Left ventricle myocardium superior (tissue), 1 donor: ENCODE results near the gene ERF. TPM values are rescaled to one million over a fixed set of nuclear protein-coding genes. Genes with fewer than 3 reads are reported as not detected.

Source experiments
- ATAC-seq: fragments of 200-7000 bp; cut with Tn5 transposase; one replicate; pipeline ENCODE4 v1.9.1; 2020; ENCODE audit warnings: mild to moderate bottlenecking, moderate library complexity
- DNase-seq: peaks from one replicate; pipeline ENCODE4 v3.0.0-alpha.2; 2020
- intact Hi-C: fragments of 100-400 bp; cut with micrococcal nuclease; formaldehyde crosslinking; loops from one replicate; pipeline ENCODE4 v1.11.0; 2022
- total RNA-seq: library from RNA; stranded (reverse); fragmentation: NEBNext Ultra II Directional; extraction: Animal tissue kit (Norgen Biotek cat#: 25700); gene quantifications from one replicate; pipeline ENCODE4 v1.2.1, GENCODE V29; 2021
- donor health status: DM: no; HTN: yes; CAD: no; lungs with severe emphysema.

Gene ERF
- total RNA-seq, 1 donor from 2014 or later: 46.0 TPM

DNA sequence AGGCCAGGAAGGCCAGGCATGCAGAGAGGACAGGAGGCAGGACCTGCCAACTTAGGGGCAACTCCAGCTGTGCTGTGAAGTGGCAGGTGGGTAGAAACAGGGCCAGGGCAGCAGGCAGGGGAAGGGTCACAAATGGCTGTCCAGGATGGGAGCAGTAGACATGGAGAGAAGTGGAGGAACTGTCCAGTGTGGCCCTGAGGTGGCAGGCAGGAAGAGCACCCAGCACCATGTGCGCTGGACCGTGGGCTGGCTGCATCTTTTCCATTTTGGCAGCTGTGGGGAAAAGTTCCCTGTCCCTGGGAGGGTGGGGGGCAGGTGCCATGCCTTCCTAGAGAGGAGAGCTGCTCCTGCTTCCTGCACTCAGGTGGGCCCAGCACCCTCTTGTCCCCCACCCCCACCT is 51.2 kb downstream of the ERF start:
- intact Hi-C loops: no loop called here
- ATAC-seq: no peak
- DNase-seq: no peak

DNA sequence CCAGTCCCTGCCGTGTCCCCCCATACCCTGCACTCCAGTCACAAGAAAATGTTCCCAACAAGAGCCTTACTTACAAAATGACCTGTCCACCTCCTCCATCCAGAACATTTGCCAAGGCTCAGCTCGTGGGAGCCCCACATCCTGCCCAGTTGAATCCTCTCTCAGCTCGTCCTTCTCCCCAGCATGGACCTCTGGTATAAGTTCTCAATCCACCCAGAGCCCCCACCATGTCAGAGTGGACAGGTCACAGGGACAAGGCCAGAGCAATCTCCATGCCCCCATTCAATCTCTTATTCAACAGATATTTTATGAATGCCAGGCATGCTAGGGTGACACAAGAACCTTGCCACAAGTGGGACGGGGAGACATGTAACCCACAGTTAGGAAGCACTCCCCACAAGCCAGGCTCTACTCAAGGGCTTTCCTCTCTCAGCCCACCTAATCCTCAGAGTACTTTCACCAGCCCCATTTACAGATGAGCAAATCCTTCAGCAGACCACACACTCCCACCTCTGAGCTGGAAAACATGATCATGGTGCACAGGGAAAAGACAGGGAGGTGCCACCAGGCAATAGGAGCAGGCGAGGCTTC is 52.5 kb downstream of the ERF start:
- ATAC-seq (no peak), DNase-seq (no peak)
- intact Hi-C loops: no loop called here

DNA sequence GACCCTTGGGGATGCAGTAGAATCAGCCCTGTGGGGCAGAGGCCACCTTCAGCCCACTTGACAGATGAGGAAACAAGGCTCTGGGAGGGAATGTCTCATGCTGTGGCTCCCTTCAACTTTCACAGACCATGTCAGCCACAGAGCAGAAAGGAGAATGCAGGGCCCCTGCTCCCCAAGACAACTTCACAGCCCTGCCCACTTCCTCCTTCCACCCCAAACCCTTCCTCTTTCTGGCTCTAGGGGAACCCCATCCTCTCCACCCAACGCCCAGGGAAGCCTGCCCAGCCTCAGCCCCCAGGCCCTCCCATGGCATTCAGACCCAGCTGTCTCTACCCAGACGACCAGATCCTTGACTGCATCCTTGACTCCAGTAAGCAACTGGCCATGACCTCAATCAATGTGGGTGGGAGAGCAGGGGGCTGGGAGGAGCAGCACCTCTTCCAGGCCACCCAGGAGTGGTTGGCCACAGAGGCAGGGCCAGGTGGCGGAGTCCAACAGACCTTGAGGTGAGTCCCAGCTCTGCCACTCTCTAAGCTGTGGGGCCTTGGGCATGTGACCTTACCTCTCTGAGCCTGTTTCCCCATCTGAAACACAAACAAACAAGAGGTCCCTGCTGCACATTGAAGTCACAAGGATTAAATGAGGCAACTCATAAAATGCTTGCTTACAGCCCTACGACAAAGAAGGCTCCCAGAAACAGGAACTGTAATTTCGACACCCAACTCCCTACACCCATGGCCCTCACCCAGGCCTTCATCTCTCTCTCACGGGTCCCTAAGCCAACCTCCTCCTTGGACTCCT is 53.2 kb downstream of the ERF start:
- peak; percentile 58 for DNase-seq
- peak; percentile 60 for ATAC-seq
- intact Hi-C loops: no loop called here

DNA sequence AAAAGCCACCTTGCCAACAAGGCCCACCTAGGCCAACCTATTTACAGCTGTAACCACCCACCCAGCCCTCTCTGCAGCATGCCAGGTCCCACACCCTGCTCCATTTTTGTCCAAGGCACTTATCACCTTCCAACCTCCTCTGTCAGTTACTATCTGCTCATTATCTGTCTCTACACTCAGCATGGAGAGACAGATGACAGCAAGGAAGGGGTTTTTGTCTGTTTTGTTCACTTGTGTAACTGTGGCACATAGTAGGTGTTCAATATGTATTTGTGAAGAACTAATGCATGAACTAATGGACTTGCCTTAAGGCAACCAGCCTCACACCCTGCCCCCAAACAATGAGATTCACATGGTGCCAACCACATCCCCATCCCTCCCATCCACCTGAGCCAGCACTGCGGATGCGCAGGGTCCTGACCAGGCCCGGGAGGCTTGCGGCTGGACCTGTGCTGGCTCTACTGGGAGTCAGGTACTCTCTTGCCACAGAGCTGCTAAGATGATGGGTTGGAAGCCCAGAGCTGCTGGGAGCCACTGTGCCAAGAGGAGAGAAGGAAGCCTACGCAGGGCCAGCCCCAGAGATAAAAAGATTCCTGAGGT is 54.7 kb downstream of the ERF start:
- no peak for ATAC-seq
- intact Hi-C loops: no loop called here
- no peak for DNase-seq

DNA sequence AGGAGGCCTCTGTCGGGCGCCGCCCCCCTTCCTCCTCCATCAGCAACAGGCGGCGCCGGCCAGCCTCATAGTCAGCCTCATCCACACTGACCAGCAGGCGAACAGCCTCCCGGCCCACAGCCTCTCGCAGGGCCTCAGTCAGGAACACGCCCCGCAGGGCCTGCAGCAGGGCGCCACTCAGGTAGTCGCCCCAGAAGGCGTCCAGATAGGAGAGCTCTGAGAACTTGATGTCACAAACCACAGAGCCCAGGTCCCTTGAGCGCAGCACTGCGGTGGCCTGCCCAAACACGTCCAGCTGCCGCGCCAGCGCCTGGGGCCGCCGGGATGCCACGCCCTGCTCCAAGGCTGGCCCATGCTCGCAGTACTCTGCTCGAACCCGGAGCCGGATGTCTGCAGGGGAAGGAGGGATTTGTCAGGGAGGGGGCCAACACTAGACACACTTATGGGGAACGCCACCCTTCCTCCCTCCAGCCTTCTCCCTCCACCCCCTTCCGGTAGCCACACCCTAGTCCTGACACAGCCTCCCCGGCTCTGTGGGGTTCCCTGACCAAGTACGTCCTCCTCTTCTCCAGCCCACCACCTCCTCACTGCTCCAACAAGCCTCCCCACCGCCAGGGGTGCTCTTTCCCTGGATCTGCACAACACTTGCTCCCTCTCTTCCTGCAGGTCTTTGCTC is 55.4 kb downstream of the ERF start:
- ATAC-seq: peak; percentile 62
- intact Hi-C loops: no loop called here
- peak; percentile 57 for DNase-seq

DNA sequence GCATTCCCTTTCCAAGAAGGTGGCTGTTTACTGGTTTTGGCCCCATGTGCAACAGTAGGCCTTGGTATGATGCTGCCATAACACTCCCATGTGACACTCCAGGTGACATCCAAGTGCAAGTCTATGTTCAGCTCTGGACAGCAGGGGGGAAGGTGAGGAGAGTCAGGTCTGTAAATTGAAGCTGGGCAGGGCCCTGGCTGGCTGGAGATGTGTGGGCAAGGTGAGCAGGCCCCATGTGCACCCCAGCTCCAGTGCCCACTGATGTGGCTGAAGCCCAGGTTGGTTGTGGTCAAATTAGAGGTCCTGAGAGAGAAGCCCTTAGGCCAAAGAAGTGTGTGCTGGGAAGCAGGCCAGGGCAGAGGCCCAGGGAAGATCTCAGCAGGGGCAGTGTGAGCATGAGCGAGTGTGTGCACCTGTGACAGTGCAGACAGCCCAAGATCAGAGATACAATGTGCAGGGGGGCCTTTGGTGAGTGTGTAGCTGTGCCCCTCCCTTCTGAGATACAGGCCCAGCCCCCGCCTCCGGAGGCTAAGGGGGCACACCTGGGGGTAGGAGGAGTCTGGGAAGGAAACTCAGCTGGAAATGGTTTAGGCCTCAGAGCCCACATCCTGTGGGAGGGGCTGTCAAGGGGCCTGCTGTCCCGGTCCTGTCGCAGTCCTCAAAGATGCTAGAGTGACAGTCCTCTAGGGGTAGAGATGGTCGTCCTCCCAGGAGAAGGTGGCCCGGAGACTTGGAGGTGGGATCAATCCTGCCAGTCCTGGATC is 56.1 kb downstream of the ERF start:
- DNase-seq: no peak
- peak; percentile 9 for ATAC-seq
- intact Hi-C loops: no loop called here

Other genes starting within 250 kb of the ERF start
- gene GRIK5, start 184.9 kb downstream of the ERF start, total RNA-seq: 5.4 TPM
- gene ZNF574, start 179.0 kb downstream of the ERF start, total RNA-seq: 10.2 TPM
- gene POU2F2, start 122.7 kb downstream of the ERF start, total RNA-seq: 1.8 TPM
- 17.2 TPM for gene DEDD2, start 37.5 kb downstream of the ERF start, total RNA-seq
- 6.7 TPM for gene ZNF526, start 34.8 kb downstream of the ERF start, total RNA-seq
- gene GSK3A, start 12.5 kb downstream of the ERF start, total RNA-seq: 40.0 TPM
- gene CIC, start 14.1 kb upstream of the ERF start, total RNA-seq: 37.1 TPM
- not detected for gene PRR19, start 47.0 kb upstream of the ERF start, total RNA-seq
- 2.6 TPM for gene PAFAH1B3, start 47.5 kb upstream of the ERF start, total RNA-seq
- 0.64 TPM for gene TMEM145, start 58.2 kb upstream of the ERF start, total RNA-seq
- 37.4 TPM for gene MEGF8, start 70.5 kb upstream of the ERF start, total RNA-seq
- 0.55 TPM for gene CNFN, start 135.2 kb upstream of the ERF start, total RNA-seq
- 41.0 TPM for gene LIPE, start 172.3 kb upstream of the ERF start, total RNA-seq
- not detected for gene CXCL17, start 187.8 kb upstream of the ERF start, total RNA-seq